Hematopoietic multipotent progenitor cell treated with erythropoietin and hydrocortisone succinate and interleukin-3 and kit ligand, for 4 days (in vitro differentiated cells): ENCODE measurements around the gene RALGDS.
A peak's percentile ranks its signal among the peaks of the same experiment; 100 is the strongest.

Experiments
- DNase-seq: peaks from one replicate; pipeline ENCODE4 v3.0.0-alpha.2; 2015

Gene RALGDS

DNA sequence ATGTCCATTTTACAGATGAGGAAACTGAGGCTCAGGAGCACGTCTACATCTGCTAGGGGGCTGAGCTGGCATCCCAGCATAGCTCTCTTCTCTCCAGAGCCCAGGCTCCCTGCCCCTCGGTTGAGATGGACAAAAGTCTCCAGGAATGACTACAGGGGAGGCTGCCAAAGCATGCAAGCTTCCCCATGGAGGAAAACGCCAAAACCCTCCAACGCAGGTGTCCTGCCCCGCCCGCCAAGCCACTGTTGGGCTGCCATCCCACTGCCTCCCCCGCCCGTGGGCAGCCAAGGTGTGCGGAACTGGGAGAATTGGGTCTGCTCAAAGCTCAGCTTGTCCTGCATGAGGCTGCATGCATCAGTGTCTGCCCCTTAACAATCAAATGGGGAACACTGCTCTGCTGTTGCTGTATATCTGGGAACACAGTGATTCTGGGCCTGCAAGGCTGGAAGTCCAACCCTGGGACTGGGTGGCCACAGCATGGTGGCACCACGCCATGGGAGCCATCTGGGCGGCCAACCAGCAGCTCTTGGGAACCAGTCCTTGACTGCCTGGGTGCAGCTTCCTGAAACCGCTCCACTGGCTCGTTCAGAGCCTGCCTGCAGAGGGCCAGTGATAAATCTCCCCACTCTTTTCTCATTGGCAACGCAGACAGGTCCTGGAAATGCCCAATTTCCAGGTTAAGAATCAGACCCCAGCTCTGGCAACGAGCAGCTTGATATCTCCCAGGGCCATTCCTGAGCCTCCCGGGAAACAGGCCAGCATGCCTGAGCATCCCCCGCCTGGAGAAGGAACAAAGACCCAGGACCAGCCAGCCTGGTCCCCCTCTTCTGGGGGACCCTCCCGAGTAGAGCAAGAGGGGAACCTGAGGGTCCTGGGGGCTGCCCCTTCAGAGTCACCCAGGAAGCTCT lies 3.5 kb downstream of the RALGDS start:
- DNase-seq, result peak; percentile 43

DNA sequence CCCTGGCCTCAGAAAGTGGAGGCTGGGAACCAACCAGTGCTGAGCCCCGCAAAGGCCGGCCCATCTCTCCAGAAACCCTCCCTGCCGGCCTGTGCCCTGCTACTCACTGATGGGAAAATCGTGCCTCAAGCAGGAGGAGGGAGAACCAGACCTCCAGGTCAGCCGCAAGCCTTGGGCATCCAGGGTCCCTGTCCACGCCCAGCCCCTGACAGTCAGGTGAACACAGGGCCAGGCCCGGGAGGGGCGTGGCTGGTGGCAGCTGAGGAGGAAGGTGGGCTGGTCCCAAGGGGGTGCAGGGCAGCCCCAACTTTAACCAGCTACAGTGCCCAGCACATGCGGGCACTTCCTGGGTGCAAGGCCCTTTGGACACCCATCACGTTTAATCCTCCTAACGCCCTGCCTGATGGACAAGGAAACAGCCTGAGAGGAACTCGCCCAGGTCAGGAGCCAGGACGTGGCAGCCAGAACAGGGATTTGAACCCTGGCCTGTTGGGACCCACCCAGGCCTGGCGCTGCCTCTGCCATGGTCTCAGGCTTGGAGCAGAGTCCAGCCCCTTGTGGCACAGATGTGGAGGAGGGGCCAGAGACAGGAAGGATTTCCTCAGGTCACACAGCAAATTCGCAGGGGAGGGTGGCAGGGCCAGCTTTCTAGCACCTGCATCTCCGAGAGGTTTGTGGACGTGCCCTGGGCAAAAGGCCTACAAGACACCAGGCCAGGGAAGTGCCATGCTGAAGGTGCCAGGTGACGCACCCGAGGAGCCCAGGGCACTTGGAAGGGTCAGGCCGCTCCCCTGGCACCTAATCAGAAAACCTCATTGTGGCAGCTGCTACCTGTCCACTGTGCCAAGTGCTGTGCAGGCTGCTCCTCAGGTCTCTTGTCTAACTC lies 4.5 kb downstream of the RALGDS start:
- DNase-seq, result no peak

DNA sequence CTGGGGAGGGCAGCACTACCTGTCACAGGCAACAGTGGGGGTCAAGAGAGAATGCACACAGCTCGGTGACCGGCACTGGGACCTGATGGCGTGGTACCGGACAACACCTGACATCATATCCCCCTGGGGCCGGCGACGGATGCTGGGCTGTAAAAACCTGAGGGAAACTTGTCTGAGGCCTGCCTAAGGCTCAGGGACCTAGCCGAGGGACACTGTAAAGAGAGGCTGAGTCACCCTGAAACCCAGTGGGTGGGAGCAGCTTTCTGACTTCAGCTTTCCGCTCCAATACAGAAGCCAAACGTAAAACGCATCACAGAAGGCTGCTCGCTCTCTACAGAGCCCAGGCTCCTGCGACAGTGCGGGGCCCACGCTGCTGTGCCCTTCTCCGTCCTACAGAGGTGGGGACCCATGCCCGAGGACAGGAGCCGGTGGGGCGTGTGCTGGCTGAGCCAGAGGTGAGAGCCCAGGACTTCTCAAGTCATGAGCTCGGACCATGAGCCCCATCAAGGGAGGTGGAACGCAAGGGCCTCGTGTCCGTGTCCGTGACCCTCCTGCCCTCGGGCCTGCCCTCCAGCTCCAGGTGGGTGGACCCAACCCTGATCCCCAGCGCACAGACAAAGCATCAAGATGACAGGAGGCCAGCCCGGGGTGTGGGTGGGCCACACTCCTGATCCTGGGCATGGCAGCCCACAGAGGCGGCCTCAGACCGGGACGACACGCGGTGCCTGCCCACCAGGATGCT lies 5.3 kb downstream of the RALGDS start:
- DNase-seq, result peak; percentile 45

DNA sequence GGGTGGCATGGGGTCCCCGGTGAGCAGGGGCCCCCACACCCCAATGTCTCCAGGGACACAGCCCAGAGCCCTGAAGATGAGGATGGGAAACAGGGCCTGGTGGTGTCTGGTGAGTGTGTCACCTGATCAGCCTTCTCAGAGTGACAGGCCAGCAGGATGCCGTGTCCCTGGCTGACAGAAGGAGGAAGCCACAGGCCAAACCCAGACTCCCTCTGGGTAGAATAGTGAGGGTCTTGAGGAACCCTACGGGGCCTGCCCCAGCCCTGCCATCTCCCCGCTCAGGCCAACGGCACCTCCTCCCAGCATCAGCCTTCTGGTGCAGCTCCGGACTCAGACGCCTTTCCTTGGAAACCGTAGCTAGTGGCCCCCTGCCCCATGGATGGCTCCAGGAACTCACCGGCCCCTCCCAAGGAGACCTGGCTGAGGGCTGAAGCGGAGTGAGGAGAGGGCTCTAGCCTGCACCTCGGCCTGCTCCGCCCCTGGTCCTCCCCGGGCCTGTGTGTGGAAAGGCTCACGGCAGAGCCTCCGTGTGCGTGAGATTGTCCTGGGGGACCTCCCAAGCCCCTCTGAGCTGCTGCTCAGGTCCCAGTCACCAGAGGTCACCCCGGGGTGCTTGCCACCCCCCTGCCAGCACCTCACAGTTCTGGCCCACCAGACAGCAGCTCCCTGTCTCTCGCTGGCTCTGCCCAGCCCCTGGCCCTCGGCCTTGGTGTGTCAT lies 6.0 kb downstream of the RALGDS start:
- peak; percentile 63 for DNase-seq

DNA sequence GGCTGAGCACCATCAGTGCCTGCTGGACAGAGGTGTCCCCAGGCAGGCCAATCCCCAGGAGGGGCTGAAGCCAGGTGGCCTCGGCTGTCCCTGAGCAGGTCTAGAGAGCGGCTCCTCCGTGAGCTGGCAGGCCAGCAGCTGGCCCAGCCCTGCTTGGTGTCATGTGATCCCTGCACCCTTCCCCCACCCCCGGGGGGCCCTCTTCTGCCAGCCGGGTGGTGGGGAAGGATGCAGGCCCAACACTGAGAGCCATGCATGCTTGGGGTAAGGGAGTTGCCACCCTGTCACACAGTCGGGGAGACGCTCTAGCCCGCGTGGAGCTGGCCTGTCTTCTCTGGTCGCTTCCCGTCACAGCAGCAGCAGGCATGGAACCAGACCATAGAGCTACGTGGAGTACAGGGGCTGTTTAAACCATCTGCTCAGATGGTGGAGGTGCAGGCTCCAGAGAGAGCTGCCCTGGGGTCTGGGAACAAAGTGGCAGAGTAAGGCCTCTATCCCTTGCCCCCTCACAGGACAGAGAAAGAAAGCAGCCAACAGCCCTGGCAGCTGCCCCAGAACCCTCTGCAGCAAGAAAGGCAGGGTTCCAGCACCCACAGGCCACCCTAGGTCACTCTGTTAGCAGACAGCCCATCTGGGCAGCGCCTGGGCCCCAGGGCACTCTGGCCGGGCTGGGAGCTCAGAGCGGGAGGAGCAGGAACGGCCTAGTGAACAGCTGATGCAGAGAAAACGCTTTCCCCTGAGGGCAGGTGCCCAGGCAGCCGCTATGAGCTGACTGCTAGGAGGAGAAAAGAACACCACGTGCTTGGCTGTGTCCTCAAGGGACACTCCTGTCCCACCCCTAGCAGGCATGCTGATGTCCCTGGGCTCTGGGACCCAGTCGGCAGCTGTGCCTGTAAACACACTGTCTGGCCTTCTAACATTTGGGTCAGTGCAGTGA lies 6.8 kb downstream of the RALGDS start:
- peak; percentile 66 for DNase-seq

DNA sequence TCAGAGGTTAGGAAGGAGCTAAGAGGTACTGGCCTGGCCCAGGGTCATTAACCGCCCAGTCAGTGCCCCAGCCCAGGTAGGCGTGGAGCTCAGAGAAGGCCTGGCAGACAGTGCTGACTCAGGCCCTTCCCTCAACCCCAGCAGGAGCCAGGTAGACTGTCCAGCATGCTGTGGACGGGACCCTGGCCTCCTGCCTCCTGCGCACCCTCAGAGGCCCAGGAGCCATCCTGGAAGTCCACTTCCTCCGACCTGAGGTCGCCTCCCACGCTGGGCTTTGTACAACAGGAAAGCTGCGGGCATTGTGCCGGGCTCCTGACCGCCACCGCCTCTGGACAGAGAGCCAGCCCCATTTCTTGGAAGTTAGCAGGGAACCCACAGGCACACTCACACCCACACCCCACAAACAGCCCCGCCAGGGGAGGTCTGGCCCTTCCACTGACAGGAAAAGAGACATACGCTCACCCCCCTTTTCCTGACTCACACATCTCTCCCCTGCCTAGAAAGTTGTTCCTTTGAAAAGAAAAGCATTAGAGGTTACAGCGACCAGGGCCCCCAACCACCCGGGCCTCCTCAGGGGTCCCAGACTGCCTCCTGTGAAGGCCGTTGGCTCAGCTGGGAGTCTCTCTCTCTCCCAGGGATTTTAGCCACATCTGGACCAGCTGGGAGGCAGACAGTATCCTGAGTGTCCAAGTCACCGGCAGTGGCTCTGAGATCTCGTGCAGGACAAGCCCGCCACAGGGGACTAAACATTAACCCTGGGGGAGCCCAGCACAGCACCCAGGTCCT lies 7.7 kb downstream of the RALGDS start:
- peak; percentile 50 for DNase-seq

DNA sequence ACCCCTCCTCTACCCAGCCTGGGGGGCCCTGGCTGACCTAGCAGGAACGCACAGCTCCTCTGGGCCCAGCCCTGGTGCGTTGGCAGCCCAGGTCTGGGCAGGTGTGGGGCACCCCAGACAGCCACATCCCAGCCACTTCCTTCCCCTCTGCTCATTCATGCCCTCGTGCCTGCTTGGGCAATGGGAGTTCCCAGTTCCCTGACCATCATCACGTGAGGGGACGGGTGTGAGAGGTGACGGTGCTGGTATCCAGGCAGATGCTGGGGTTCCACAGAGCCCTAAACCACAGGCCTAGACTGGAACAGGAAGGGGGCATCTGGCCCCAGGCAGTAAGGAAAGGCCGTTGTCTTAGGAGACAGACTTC lies 8.4 kb downstream of the RALGDS start:
- DNase-seq, result peak; percentile 92

DNA sequence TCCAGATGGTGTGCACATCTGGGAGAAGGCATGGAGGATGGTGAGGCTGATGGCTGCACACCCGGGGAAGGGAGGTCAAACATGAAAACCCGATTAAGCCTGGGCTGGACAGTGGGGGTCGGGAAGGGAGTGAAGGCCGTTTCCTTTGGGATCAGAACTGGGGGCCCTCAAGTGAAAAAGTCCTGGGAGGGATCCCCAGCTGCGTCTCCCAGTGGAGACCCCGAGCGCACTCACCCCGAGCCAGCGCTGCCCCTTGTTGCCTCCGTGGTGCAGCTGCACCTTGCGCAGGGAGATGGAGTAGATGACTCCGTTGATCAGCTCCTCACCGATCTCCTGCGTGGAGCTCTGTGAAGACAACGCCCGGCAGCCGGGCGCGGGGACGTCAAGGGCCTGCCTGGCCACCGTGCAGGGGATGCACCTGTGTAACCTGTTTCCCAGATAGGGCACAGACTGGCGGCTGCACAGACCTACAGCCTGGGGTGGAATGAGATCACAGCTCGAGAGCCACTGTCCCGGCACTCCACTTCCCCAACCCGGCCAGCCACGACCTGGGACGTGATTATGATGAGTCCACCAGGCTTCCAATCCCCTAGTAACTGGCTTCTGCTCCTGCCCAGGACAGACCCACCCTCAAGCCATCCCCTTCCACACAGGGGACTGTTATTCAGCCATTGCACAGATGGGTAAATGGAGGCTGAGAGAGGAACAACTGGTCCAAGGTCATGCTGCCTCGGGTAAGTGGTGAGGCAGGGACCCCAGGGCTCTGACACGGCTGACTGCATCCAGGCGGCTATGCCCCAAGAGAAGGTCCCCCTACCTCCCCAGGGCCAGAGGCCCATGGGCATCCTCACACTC lies 9.0 kb downstream of the RALGDS start:
- DNase-seq, result no peak

DNA sequence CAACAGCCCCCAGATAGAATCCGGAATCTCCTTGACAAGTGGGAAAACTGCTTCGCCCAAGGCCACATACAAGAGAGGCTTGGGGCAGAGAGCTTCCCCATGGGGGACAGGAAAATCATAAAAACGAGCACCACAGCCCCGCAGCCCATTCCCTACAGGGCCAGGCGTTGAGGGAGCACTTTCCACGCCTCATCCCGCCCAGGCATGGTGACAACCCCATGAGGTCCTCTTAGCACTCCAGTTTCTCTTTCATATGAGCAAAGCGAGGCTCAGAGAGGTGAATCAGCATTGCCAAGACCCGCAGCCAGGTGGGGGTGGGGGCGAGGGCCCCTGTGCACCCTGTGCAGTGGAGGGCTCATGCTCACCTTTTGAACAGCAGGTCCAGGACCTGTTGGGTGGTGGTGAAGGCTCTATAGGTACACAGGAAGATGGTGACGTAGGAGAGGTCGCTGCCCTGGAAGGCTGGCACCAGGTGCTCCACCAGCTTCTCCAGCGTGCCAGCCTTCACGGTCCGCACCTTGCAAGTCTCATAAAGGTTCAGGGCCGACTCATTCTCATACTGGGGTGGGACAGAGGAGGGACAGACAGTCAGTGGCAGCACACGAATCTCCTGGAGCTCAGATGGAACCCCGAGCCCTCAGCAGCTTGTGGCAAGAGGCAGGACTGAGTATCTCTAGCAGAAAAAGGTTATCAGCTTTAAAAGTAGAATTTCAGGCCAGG lies 10.9 kb downstream of the RALGDS start:
- DNase-seq, result no peak

DNA sequence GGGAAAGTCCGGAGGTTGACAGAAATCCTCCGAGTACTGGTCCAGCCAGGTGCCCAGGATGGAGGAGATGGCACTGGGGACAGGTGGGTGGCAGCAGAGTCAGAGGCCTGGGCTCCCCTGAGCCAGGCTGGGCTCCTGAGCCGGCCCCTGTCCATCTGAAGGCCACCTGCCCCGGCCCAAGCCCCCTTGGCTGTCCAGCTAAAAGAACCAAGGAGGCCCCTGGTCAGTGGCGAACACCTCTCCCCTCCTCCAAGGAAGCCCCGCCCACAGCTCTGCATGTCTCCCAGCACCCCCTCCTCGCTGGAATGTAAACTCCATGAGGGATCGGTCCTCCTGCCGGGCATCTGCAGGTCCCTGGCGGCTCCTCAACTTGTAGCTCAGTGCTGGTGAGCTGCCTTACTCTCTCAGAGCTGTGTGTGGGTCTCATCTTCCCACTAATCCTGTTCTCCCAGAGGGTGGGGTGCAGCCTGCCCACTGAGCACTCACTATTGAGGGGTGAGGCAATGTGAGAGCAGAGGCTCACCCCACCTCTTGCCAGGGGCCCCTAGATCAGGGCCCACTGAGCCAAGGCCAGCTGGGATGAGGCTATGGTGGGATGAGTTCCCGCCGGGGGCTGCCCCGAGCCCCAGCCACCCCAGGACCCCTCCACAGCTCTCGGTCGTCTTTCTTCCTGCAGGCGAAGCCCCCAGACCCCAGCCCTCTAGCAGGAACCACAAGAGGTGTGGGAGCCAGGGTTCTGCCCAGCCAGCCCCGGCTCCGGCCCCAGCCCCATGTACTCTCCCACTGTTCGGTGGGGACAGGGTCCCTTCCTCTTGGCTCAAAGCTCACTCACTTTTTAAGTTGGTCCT lies 12.0 kb downstream of the RALGDS start:
- no peak for DNase-seq

DNA sequence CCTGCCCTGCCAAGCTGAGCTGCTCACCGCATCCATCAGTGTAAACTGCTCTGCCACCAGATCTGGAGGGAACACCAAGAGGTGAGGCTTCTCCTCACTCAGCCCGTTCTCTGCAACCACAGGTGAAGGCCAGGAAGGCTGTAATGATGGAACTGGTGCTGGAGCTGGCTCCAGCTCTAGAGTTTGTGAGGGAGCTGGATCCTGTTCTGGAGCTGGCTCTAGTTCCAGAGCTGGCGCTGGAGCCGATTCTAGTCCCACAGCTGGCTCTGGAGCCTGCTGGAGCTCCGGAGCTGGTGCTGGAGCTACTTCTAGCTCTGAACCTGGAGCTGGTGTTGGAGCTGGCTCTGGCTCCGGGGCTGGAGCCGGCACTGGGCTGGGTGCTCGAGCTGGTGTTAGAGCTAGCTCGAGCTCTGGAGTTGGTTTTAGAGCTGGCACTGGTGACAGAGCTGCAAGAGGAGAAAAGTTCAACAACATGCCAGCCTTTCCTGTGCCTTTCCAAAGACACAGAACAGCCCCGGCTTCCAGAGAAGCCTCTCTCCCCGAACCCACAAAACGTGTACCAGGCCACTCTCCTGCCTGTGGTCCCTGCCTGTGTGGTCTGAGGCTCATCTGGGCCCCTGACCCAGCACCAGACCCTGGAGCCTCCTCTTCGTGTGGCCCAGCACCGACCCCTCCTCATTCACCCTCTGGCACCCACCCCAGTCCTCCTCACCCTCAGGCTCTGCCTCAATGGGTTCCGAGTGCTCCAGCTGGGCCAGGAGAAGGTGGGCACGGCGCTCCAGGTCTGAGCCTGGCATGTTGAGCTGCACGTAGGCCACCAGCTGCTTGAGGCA lies 12.9 kb downstream of the RALGDS start:
- DNase-seq, result no peak

DNA sequence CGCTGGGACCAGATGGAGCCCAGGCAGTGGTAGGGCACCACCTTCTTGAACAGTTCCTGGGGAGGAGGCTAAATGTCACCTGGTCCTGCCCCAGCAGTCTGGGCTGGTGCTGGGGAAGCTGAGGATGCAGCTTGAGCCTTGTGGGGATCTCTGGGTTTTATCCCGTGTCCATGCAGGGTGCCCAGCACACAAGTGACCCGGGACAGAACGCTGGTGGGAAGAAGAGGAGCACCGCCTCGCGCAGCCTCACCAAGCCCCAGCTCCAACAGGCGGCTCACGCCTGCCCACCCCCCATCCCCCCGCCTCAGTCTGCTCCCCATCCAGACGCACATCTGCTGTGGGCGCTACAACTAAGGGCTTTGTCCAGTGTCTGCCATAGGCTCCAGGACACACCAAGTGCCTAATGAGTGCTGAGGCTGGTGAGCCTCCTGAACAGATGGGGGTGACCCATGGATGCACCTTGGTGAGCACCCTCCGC lies 13.8 kb downstream of the RALGDS start:
- DNase-seq, result no peak

DNA sequence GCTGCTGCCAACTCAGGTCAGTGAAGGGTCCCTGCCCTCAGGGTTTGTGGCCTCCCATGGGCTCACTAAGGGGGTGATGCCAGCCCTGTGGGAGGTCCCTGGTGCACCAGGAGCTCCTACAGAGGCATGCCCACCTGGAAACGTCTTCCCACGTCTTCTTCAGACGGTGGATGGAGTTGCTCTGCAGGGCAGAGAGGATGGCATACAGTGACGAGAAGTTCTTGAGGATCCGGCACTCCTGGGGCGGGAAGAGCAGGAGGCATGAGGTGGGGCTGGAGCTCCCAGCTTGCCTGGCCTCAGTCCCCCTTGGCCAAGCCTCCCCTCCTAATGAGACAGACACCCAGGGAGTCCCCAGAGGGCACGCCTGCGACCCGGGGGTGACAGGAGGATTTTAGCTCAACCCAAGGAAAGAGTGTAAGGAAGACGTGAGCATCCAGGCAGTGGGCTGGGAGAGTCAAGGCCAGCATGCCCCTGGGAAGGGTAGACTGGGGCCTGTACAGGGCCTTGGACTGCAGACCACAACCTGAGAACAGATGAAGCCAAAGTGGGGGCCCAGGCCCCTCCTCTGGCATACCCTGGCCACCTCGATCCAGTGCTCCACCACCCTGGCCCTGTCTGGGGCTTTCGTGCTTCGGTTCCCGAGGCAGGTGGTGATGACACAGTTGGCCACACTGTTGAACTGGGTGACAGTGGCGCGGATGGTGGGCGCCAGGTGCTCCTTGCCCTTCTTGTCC lies 14.4 kb downstream of the RALGDS start:
- no peak for DNase-seq

DNA sequence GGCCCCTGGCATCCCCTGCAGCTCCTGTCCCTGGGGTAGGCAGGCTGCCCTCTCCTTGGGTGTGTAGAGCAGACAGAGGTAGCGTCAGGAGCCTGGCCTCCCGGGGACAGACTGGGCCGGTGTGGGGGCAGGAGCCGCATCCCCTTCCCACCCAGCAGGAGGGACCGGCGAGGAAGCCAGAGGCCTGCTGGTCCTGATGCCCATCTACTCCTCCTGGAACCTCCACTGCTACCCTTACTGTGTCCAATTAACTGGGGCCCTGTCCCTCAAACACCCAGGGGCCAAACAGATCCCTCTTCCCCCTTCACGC lies 15.6 kb downstream of the RALGDS start:
- no peak for DNase-seq

DNA sequence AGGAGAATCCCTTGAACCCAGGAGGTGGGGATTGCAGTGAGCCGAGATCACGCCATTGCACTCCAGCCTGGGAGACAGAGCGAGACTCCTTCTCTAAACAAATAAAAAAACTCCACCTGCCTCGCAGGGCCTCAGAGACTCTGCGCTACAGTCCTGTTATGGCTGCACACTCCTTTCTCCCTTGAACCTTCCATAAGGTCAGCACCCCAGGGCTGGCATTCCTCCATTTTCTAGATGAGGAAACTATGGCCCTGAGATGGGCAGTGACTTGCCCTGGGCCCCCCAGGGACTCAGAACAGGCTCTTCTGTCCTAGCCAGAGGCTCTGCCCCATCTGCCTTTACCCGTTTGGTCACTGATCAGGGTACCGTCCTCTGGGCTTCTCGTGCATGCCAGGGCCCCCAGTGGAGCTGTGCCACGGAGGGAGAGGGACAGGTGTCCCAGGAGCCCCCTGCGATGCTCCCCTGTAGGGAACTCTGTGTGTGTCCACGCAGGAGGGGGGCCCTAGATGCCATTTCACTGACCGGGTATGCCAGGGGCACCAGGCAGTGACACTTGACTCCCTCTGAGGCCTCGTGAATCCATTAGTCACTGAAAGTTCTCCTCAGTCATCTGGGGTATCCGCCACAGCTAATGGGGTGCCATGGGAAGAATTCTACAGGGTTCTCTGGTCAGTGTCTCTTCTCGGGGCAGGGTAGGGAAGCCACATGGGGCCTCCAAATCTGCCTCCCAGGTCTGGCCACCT lies 16.2 kb downstream of the RALGDS start:
- no peak for DNase-seq
